ENCODE data around the gene PFKFB4. TPM values are rescaled to one million over a fixed set of nuclear protein-coding genes. Genes with fewer than 3 reads are reported as not detected.
A peak's percentile ranks its signal among the peaks of the same experiment; 100 is the strongest.

PFKFB4 gene
- total RNA-seq, 4 donors from 2014 or later, result 14.0 to 131 (median 74.5) TPM

GRCh38 chr3:48468329-48468731, 88.3 kb downstream of the PFKFB4 start:
- Histone ChIP-seq H3K27ac (peak overlapping the region; percentile 93 to 100 (median 97)), H3K36me3 (peaks cover 0 to 23% (median 0%) of the 10 kb centered on the region in 3 donors), H3K9me3 (no peaks in the 10 kb centered on the region), H3K27me3 (no peaks in the 10 kb centered on the region), H3K4me1 (peaks cover 0 to 70% (median 40%) of the 10 kb centered on the region in 4 donors), H3K4me3 (no peak overlapping the region)
- DNase-seq, result peak in 2 of 3 donors; percentile 79 to 83
- TF ChIP-seq CTCF (IDR thresholded peaks at IDR 0.05) (no peak), POLR2A (IDR thresholded peaks at IDR 0.05) (peak in 1 of 2 donors; percentile 32)

Small RNA genes lying within 50 kb of the gene (small RNA-seq; reads per million reads assigned to genes)
- gene MIR6823, result 0 reads per million in 2 donors

Other genes with a start within 250 kb of the PFKFB4 start
- not detected for gene SPINK8, start 223.1 kb downstream of the PFKFB4 start, total RNA-seq
- gene FBXW12, start 184.6 kb downstream of the PFKFB4 start, total RNA-seq, result not detected
- 100 to 1,000 TPM; 150 to 455 (median 312) TPM for gene PLXNB1, start 126.7 kb downstream of the PFKFB4 start, total RNA-seq
- 10 to 100 TPM in 1 of 4 donors, 1 to 10 TPM in 3; 7.4 to 13.1 (median 9.1) TPM for gene CCDC51, start 116.7 kb downstream of the PFKFB4 start, total RNA-seq
- gene TMA7, start 116.5 kb downstream of the PFKFB4 start, total RNA-seq, result 100 to 1,000 TPM; 142 to 246 (median 153) TPM
- gene ATRIP, start 110.1 kb downstream of the PFKFB4 start, total RNA-seq, result 10 to 100 TPM in 1 of 4 donors, 1 to 10 TPM in 3; 2.6 to 13.2 (median 6.0) TPM
- 100 to 1,000 TPM in 3 of 4 donors, 10 to 100 TPM in 1; 60.2 to 149 (median 110) TPM for gene SHISA5, start 52.6 kb downstream of the PFKFB4 start, total RNA-seq
- gene UCN2, start 7.0 kb upstream of the PFKFB4 start, total RNA-seq, result 1 to 10 TPM in 1 of 4 donors, not detected in 3; 1.7 TPM
- 100 to 1,000 TPM in 1 of 4 donors, 10 to 100 TPM in 2, 1 to 10 TPM in 1; 7.5 to 101 (median 21.7) TPM for gene COL7A1, start 38.5 kb upstream of the PFKFB4 start, total RNA-seq
- gene UQCRC1, start 52.8 kb upstream of the PFKFB4 start, total RNA-seq, result 100 to 1,000 TPM; 313 to 857 (median 761) TPM
- not detected for gene TMEM89, start 65.0 kb upstream of the PFKFB4 start, total RNA-seq
- gene SLC26A6, start 78.7 kb upstream of the PFKFB4 start, total RNA-seq, result 100 to 1,000 TPM; 143 to 249 (median 194) TPM
- 1 to 10 TPM; 2.3 to 5.0 (median 2.9) TPM for gene CELSR3, start 106.1 kb upstream of the PFKFB4 start, total RNA-seq
- gene NCKIPSD, start 129.1 kb upstream of the PFKFB4 start, total RNA-seq, result 10 to 100 TPM; 35.7 to 66.8 (median 64.4) TPM
- 100 to 1,000 TPM in 3 of 4 donors, 10 to 100 TPM in 1; 97.6 to 211 (median 163) TPM for gene IP6K2, start 160.4 kb upstream of the PFKFB4 start, total RNA-seq